Fibroblast of lung (primary cell): ENCODE data around the gene IL4.

ENCODE experiments used
- EZH2 ChIP-seq: IDR thresholded peaks from 2 replicates; pipeline ENCODE4 v1.5.1; 2012; ENCODE audit warnings: low read length, control low read depth, mild to moderate bottlenecking; ENCODE audit errors: missing control alignments
- TF ChIP-seq, protein P1 (sequence below), 2 donors: IDR thresholded peaks in 1 of 2; conservative IDR thresholded peaks in 1 of 2; 1 replicate in 1 of 2; 2 replicates in 1 of 2; pipeline ENCODE4 v1.5.1; 2011 to 2012; ENCODE audit warnings: low read length in 2 of 2, control low read depth in 1 of 2, inconsistent platforms in 1 of 2, low read depth in 1 of 2, mild to moderate bottlenecking in 1 of 2

DNA sequence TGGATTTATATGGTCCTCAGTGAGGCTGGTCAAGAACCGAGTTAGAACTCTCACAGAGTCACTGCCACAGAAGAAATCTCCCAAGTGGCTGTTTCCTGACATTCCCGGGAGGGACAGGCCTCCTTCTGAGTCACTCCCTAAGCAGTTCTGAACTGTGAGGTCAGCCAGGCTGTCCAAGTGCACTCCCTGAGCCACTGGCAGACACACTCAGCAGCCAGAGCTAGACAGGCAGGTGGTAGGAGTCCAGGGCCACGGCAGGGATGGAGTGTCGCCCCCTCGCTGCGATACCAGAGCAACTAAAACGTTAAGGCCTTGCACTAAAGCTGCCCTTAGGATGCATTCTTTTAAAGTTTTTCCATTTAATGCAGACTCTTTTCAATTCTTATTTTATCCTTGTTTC is 3.4 kb downstream of the IL4 start:
- TF ChIP-seq EZH2, result no peak
- TF ChIP-seq, protein P1, sequence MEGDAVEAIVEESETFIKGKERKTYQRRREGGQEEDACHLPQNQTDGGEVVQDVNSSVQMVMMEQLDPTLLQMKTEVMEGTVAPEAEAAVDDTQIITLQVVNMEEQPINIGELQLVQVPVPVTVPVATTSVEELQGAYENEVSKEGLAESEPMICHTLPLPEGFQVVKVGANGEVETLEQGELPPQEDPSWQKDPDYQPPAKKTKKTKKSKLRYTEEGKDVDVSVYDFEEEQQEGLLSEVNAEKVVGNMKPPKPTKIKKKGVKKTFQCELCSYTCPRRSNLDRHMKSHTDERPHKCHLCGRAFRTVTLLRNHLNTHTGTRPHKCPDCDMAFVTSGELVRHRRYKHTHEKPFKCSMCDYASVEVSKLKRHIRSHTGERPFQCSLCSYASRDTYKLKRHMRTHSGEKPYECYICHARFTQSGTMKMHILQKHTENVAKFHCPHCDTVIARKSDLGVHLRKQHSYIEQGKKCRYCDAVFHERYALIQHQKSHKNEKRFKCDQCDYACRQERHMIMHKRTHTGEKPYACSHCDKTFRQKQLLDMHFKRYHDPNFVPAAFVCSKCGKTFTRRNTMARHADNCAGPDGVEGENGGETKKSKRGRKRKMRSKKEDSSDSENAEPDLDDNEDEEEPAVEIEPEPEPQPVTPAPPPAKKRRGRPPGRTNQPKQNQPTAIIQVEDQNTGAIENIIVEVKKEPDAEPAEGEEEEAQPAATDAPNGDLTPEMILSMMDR (conservative IDR thresholded peaks at IDR 0.05 in 1 of 2, IDR thresholded peaks at IDR 0.05 in 1 of 2; ENCODE audit: low read depth in 1 of 2, low read length in 2 of 2), result peak; percentile 37 to 40
